SJCRH30 (cell line): ENCODE data around the gene ASB5. TPM values are rescaled to one million over a fixed set of nuclear protein-coding genes. Genes with fewer than 3 reads are reported as not detected.

ENCODE experiments used
- DNase-seq, 2 experiments: peaks; one replicate each; pipeline ENCODE4 v3.0.0-alpha.2; 2015 to 2020
- H3K27ac ChIP-seq: fragments of 250-450 bp; sonication (Bioruptor Pico); 2 replicates; pipeline ENCODE4 v1.5.1; 2020; ENCODE audit warnings: mild to moderate bottlenecking, moderate library complexity
- H3K27me3 ChIP-seq: fragments of 250-450 bp; sonication (Bioruptor Pico); 2 replicates; pipeline ENCODE4 v1.5.1; 2020; ENCODE audit warnings: mild to moderate bottlenecking, moderate library complexity
- H3K36me3 ChIP-seq: fragments of 250-450 bp; sonication (Bioruptor Pico); 2 replicates; pipeline ENCODE4 v1.5.1; 2020; ENCODE audit warnings: mild to moderate bottlenecking, moderate library complexity
- H3K4me1 ChIP-seq: fragments of 250-450 bp; sonication (Bioruptor Pico); 2 replicates; pipeline ENCODE4 v1.5.1; 2020; ENCODE audit warnings: mild to moderate bottlenecking, moderate library complexity
- H3K4me3 ChIP-seq: fragments of 250-450 bp; sonication (Bioruptor Pico); 2 replicates; pipeline ENCODE4 v1.5.1; 2020; ENCODE audit warnings: mild to moderate bottlenecking, moderate library complexity
- H3K9me3 ChIP-seq: fragments of 250-450 bp; sonication (Bioruptor Pico); replicated peaks from 2 replicates; pipeline ENCODE4 v1.5.1; 2020; ENCODE audit warnings: mild to moderate bottlenecking, moderate library complexity
- total RNA-seq: library from RNA; depleted of rRNA; stranded (reverse); fragments of >200 nt; shearing (Covaris generic); gene quantifications from 2 replicates; pipeline ENCODE4 v1.2.3, GENCODE V29; 2014

The ASB5 gene
- total RNA-seq, 1 experiment from 2014 or later, result 7.3 TPM

GRCh38 chr4:176261481-176261880 is 7.5 kb downstream of the ASB5 start:
- Histone ChIP-seq H3K4me3 (no peak overlapping the region), H3K36me3 (no peaks in the 10 kb centered on the region), H3K9me3 (no peaks in the 10 kb centered on the region), H3K27me3 (no peaks in the 10 kb centered on the region), H3K27ac (no peak overlapping the region), H3K4me1 (peaks cover 35% of the 10 kb centered on the region)
- DNase-seq, result no peak

GRCh38 chr4:176261018-176261417 is 8.0 kb downstream of the ASB5 start:
- H3K36me3 ChIP-seq, result no peaks in the 10 kb centered on the region
- no peak overlapping the region for H3K27ac ChIP-seq
- no peaks in the 10 kb centered on the region for H3K9me3 ChIP-seq
- H3K4me3 ChIP-seq, result no peak overlapping the region
- no peaks in the 10 kb centered on the region for H3K27me3 ChIP-seq
- peaks cover 40% of the 10 kb centered on the region for H3K4me1 ChIP-seq
- no peak for DNase-seq

GRCh38 chr4:176259330-176260090 is 9.5 kb downstream of the ASB5 start:
- H3K27ac ChIP-seq, result peak overlapping the region; percentile 24; the same call in 1 of the 2 replicates
- DNase-seq, result no peak

GRCh38 chr4:176258135-176258534 is 10.9 kb downstream of the ASB5 start:
- Histone ChIP-seq H3K27me3 (no peaks in the 10 kb centered on the region), H3K36me3 (no peaks in the 10 kb centered on the region), H3K4me1 (peaks cover 50% of the 10 kb centered on the region), H3K9me3 (no peaks in the 10 kb centered on the region), H3K27ac (peak overlapping the region; percentile 24; the same call in 1 of the 2 replicates), H3K4me3 (no peak overlapping the region)
- no peak for DNase-seq

More at GRCh38 chr4:176259330-176260090, 9.5 kb downstream of the ASB5 start:
- H3K4me1 ChIP-seq, result peaks cover 50% of the 10 kb centered on the region
- H3K4me3 ChIP-seq, result no peak overlapping the region
- no peaks in the 10 kb centered on the region for H3K9me3 ChIP-seq
- no peaks in the 10 kb centered on the region for H3K36me3 ChIP-seq
- no peaks in the 10 kb centered on the region for H3K27me3 ChIP-seq

GRCh38 chr4:176256921-176257320 is 12.1 kb downstream of the ASB5 start:
- peaks cover 50% of the 10 kb centered on the region for H3K4me1 ChIP-seq
- no peak for DNase-seq
- no peaks in the 10 kb centered on the region for H3K36me3 ChIP-seq
- H3K27me3 ChIP-seq, result no peaks in the 10 kb centered on the region
- peak overlapping the region; percentile 18 for H3K27ac ChIP-seq
- no peak overlapping the region for H3K4me3 ChIP-seq
- no peaks in the 10 kb centered on the region for H3K9me3 ChIP-seq

- no peak for DNase-seq
- Histone ChIP-seq H3K27me3 (no peaks in the 10 kb centered on the region), H3K27ac (no peak overlapping the region), H3K36me3 (no peaks in the 10 kb centered on the region), H3K4me3 (no peak overlapping the region), H3K9me3 (no peaks in the 10 kb centered on the region), H3K4me1 (peaks cover 6% of the 10 kb centered on the region)
These were observed 26.2 kb downstream of the ASB5 start for GRCh38 chr4:176242764-176243347.

- Histone ChIP-seq H3K4me3 (no peak overlapping the region), H3K4me1 (peaks cover 11% of the 10 kb centered on the region), H3K27me3 (no peaks in the 10 kb centered on the region), H3K9me3 (no peaks in the 10 kb centered on the region), H3K36me3 (no peaks in the 10 kb centered on the region), H3K27ac (no peak overlapping the region)
- DNase-seq, result no peak
These were observed 27.3 kb downstream of the ASB5 start for GRCh38 chr4:176241703-176242102.

GRCh38 chr4:176238826-176239225 is 30.2 kb downstream of the ASB5 start:
- no peaks in the 10 kb centered on the region for H3K36me3 ChIP-seq
- H3K4me3 ChIP-seq, result peak overlapping the region; percentile 41
- H3K27ac ChIP-seq, result peak overlapping the region; percentile 41

GRCh38 chr4:176238157-176238610 is 30.8 kb downstream of the ASB5 start:
- Histone ChIP-seq H3K36me3 (no peaks in the 10 kb centered on the region), H3K4me3 (peak overlapping the region; percentile 41), H3K27ac (peak overlapping the region; percentile 41)

More at GRCh38 chr4:176238826-176239225, 30.2 kb downstream of the ASB5 start:
- Histone ChIP-seq H3K9me3 (no peaks in the 10 kb centered on the region), H3K27me3 (no peaks in the 10 kb centered on the region), H3K4me1 (peaks cover 7% of the 10 kb centered on the region; the same call in 1 of the 2 replicates)
- peak; percentile 20 to 59 for DNase-seq

GRCh38 chr4:176236946-176237345 is 32.1 kb downstream of the ASB5 start:
- Histone ChIP-seq H3K4me3 (no peak overlapping the region), H3K4me1 (peaks cover 7% of the 10 kb centered on the region; the same call in 1 of the 2 replicates), H3K27me3 (no peaks in the 10 kb centered on the region), H3K9me3 (no peaks in the 10 kb centered on the region), H3K36me3 (no peaks in the 10 kb centered on the region), H3K27ac (no peak overlapping the region)
- DNase-seq, result no peak

More at GRCh38 chr4:176238157-176238610, 30.8 kb downstream of the ASB5 start:
- peaks cover 7% of the 10 kb centered on the region; the same call in 1 of the 2 replicates for H3K4me1 ChIP-seq
- H3K27me3 ChIP-seq, result no peaks in the 10 kb centered on the region
- H3K9me3 ChIP-seq, result no peaks in the 10 kb centered on the region
- DNase-seq, result peak in 1 of 2 experiments; percentile 50

GRCh38 chr4:176230836-176231235 is 38.2 kb downstream of the ASB5 start:
- Histone ChIP-seq H3K9me3 (no peaks in the 10 kb centered on the region), H3K4me3 (no peak overlapping the region), H3K4me1 (peaks cover 10% of the 10 kb centered on the region; the same call in 1 of the 2 replicates), H3K27me3 (no peaks in the 10 kb centered on the region), H3K27ac (no peak overlapping the region), H3K36me3 (no peaks in the 10 kb centered on the region)
- no peak for DNase-seq

GRCh38 chr4:176229645-176230044 is 39.4 kb downstream of the ASB5 start:
- H3K36me3 ChIP-seq, result no peaks in the 10 kb centered on the region
- no peaks in the 10 kb centered on the region for H3K9me3 ChIP-seq
- H3K4me1 ChIP-seq, result peaks cover 10% of the 10 kb centered on the region; the same call in 1 of the 2 replicates
- H3K4me3 ChIP-seq, result no peak overlapping the region
- no peak for DNase-seq
- H3K27ac ChIP-seq, result no peak overlapping the region
- no peaks in the 10 kb centered on the region for H3K27me3 ChIP-seq

GRCh38 chr4:176226736-176227135 is 42.3 kb downstream of the ASB5 start:
- H3K27me3 ChIP-seq, result no peaks in the 10 kb centered on the region
- H3K4me3 ChIP-seq, result no peak overlapping the region
- peak in 1 of 2 experiments; percentile 12 for DNase-seq
- no peaks in the 10 kb centered on the region for H3K9me3 ChIP-seq
- peaks cover 10% of the 10 kb centered on the region; the same call in 1 of the 2 replicates for H3K4me1 ChIP-seq
- H3K36me3 ChIP-seq, result no peaks in the 10 kb centered on the region
- H3K27ac ChIP-seq, result no peak overlapping the region

GRCh38 chr4:176223561-176223960 is 45.5 kb downstream of the ASB5 start:
- Histone ChIP-seq H3K4me1 (peaks cover 9% of the 10 kb centered on the region; the same call in 1 of the 2 replicates), H3K27me3 (no peaks in the 10 kb centered on the region), H3K4me3 (no peak overlapping the region), H3K36me3 (no peaks in the 10 kb centered on the region), H3K27ac (no peak overlapping the region), H3K9me3 (no peaks in the 10 kb centered on the region)
- no peak for DNase-seq

- Histone ChIP-seq H3K4me3 (no peak overlapping the region), H3K9me3 (no peaks in the 10 kb centered on the region), H3K27ac (no peak overlapping the region), H3K27me3 (no peaks in the 10 kb centered on the region), H3K4me1 (no peaks in the 10 kb centered on the region), H3K36me3 (no peaks in the 10 kb centered on the region)
- no peak for DNase-seq
These were observed 46.9 kb downstream of the ASB5 start for GRCh38 chr4:176222149-176222548.
